ENCODE results near the gene PGGHG.

Gene PGGHG

GRCh38 chr11:283405-284104 is 5.4 kb upstream of the PGGHG start:
- H3K9me2 ChIP-seq (ENCODE audit: low read depth, low read length) = no peaks in the 10 kb centered on the region
- H4K20me1 ChIP-seq (ENCODE audit: insufficient read depth, low read length) = no peaks in the 10 kb centered on the region
- no peaks in the 10 kb centered on the region for H3K9me3 ChIP-seq (ENCODE audit: low read length)
- no peaks in the 10 kb centered on the region for H3K79me2 ChIP-seq (ENCODE audit: insufficient read depth, low read length)
- no peak overlapping the region for H3K27ac ChIP-seq (ENCODE audit: low read depth, low read length, poor library complexity, severe bottlenecking)
- no peaks in the 10 kb centered on the region for H3K36me3 ChIP-seq (ENCODE audit: insufficient read depth, low read length)
- peaks cover 22% of the 10 kb centered on the region for H3K4me1 ChIP-seq (ENCODE audit: insufficient read depth, low read length, severe bottlenecking)
- H3K4me3 ChIP-seq (ENCODE audit: low read depth, low read length, poor library complexity, severe bottlenecking) = no peak overlapping the region
- H3F3A ChIP-seq (ENCODE audit: insufficient read depth, low read length) = no peaks in the 10 kb centered on the region
- no peak overlapping the region for H3K4me2 ChIP-seq (ENCODE audit: low read length)
- no peak overlapping the region for H2AFZ ChIP-seq (ENCODE audit: low read length)
- no peak overlapping the region for H3K9ac ChIP-seq (ENCODE audit: low read length)
- TF ChIP-seq CTCF (IDR thresholded peaks at IDR 0.05; ENCODE audit: low read length) (no peak), EZH2 (IDR thresholded peaks at IDR 0.05; ENCODE audit: borderline replicate concordance, low read length) (no peak)
- H3K27me3 ChIP-seq (ENCODE audit: insufficient read depth, low read length) = peaks cover 7% of the 10 kb centered on the region; the same call in 1 of the 2 replicates

GRCh38 chr11:284105-285020 is 4.6 kb upstream of the PGGHG start:
- Histone ChIP-seq H3K4me1 (ENCODE audit: insufficient read depth, low read length, severe bottlenecking) (peaks cover 23% of the 10 kb centered on the region), H3K9ac (ENCODE audit: low read length) (no peak overlapping the region), H3F3A (ENCODE audit: insufficient read depth, low read length) (no peaks in the 10 kb centered on the region), H3K4me2 (ENCODE audit: low read length) (no peak overlapping the region), H3K27me3 (ENCODE audit: insufficient read depth, low read length) (peaks cover 7% of the 10 kb centered on the region; the same call in 1 of the 2 replicates), H3K4me3 (ENCODE audit: low read depth, low read length, poor library complexity, severe bottlenecking) (no peak overlapping the region), H3K36me3 (ENCODE audit: insufficient read depth, low read length) (no peaks in the 10 kb centered on the region), H3K79me2 (ENCODE audit: insufficient read depth, low read length) (no peaks in the 10 kb centered on the region), H3K27ac (ENCODE audit: low read depth, low read length, poor library complexity, severe bottlenecking) (no peak overlapping the region), H3K9me2 (ENCODE audit: low read depth, low read length) (no peaks in the 10 kb centered on the region), H4K20me1 (ENCODE audit: insufficient read depth, low read length) (no peaks in the 10 kb centered on the region), H2AFZ (ENCODE audit: low read length) (no peak overlapping the region), H3K9me3 (ENCODE audit: low read length) (no peaks in the 10 kb centered on the region)
- TF ChIP-seq EZH2 (IDR thresholded peaks at IDR 0.05; ENCODE audit: borderline replicate concordance, low read length) (no peak), CTCF (IDR thresholded peaks at IDR 0.05; ENCODE audit: low read length) (no peak)

GRCh38 chr11:285021-285893 is 3.7 kb upstream of the PGGHG start:
- Histone ChIP-seq H3F3A (ENCODE audit: insufficient read depth, low read length) (no peaks in the 10 kb centered on the region), H4K20me1 (ENCODE audit: insufficient read depth, low read length) (no peaks in the 10 kb centered on the region), H3K9me3 (ENCODE audit: low read length) (no peaks in the 10 kb centered on the region), H3K9me2 (ENCODE audit: low read depth, low read length) (no peaks in the 10 kb centered on the region), H2AFZ (ENCODE audit: low read length) (no peak overlapping the region), H3K4me1 (ENCODE audit: insufficient read depth, low read length, severe bottlenecking) (peaks cover 32% of the 10 kb centered on the region), H3K36me3 (ENCODE audit: insufficient read depth, low read length) (no peaks in the 10 kb centered on the region), H3K27me3 (ENCODE audit: insufficient read depth, low read length) (peaks cover 7% of the 10 kb centered on the region; the same call in 1 of the 2 replicates), H3K27ac (ENCODE audit: low read depth, low read length, poor library complexity, severe bottlenecking) (no peak overlapping the region), H3K4me3 (ENCODE audit: low read depth, low read length, poor library complexity, severe bottlenecking) (no peak overlapping the region), H3K9ac (ENCODE audit: low read length) (no peak overlapping the region), H3K4me2 (ENCODE audit: low read length) (no peak overlapping the region), H3K79me2 (ENCODE audit: insufficient read depth, low read length) (no peaks in the 10 kb centered on the region)
- TF ChIP-seq CTCF (IDR thresholded peaks at IDR 0.05; ENCODE audit: low read length) (no peak), EZH2 (IDR thresholded peaks at IDR 0.05; ENCODE audit: borderline replicate concordance, low read length) (no peak)
